IPS-NIHi11 (cell line): ENCODE data around the gene CAPN5.
A peak's percentile ranks its signal among the peaks of the same experiment; 100 is the strongest.
"Not testable (repeated sequence)": the region's sequence is repeated elsewhere in the genome, so short reads cannot be mapped to it uniquely, and the experiment has no call there.

ENCODE experiments used
- DNase-seq: peaks from one replicate; pipeline ENCODE4 v3.0.0; 2012; ENCODE audit warnings: mixed read lengths, low spot score

Gene CAPN5

DNA sequence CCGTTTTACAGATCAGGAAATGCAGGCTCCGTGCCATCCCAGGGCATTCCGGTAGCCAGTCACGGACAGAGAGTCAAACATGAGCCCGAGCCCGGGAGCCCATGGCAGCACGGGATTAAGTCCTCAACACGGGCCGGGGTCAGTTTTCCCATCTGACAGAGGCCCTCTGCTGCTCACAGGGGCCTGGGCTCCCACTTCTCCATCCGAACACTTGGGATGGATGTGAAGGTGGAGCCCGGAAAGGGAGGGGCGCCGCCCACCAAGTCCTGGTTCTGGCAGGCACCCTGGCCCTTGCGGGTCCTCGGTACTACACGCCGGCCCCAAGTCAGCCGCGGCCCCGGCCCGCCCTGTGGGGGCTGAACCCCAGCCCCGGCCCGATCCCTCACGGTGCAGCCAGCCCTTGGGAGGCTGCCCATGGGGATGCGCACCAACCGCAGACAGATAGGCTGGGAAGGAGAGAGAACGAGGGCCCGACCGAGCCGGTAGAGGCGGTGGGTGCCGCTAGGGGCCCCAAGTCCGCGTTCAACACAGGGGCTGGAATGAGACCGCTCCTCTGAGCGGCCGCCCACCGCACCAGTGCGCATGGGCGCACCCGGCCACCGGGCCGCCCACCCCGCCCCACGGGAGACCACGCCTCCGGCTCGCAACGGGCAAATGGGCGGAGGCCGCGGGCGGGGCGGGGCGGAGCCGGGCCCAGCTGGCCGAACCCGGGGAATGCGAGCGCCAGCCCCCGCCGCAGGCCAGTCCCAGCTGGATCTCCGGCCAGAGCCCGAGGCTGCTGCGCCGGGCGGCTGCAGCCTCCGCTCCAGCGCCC lies at the start of gene CAPN5:
TSS of gene CAPN5 (plus strand) at position 743 of the 814 bp plus-strand sequence. CDS start 17,916 bp downstream, outside the sequence.
- peak; percentile 98 for DNase-seq

DNA sequence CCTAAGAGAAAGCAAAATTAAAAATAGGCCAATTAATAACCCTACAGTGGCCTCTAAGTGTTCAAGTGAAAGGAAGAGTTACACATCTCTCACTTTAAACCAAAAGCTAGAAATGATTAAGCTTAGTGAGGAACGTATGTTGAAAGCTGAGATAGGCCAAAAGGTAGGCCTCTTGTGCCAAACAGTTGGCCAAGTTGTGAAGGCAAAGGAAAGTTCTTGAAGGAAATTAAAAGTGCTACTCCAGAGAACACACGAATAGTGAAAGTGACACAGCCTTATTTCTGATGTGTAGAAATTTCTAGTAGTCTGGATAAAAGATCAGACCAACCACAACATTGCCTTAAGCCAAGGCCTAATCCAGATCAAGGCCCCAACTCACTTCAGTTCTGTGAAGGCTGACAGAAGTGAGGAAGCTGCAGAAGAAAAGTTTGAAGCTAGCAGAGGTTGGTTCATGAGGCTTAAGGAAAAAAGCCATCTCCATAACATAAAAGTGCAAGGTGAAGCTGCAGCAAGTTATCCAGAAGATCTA lies 48.3 kb upstream of the CAPN5 start:
- DNase-seq: not testable (repeated sequence)

DNA sequence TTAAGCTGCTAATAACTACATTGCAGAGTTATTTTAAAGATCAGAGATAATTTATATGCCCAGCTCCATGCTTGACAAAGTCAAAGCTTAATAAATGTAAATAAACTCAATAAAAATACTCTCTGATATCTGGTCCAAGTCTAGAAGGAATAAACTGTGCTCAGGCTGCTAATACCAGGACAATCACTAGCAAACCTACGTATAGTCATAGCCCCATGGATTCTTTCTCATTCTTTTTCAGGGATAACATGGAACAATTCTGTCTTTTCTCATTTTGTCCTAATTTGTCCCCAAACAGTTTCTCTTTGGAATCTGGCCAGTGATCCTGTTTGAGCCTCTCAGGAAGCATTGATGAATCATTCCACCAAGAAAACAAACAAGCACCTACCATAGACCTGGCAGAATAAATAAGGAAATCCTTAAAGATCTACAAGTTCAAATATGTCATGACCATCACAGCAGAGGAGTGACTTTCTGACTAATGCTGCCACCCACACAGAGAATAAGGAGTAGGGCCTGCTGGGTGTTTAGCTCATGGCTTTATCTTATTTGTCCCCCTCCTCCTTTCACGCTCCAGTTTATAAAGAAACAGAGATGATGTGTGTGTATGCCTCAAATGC lies 46.7 kb upstream of the CAPN5 start:
- DNase-seq: no peak

DNA sequence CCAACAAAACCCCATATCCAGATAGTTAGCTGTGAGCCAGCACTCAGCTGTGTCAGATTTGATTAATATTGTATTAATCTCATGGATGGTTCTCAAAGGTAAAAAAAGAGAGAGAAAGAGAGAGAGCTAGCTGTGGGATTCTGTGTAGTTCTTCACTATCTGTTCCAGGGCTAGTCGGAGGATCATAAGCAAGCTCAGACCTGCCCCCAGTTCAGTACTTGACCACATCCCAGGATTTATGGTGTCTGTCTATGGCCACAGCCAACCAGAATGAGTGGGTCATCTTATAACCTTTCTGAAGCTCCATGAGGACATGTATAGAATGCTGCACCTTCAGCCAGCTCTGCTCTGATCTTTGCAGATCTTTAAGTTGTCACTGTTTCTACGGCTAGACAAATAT lies 46.0 kb upstream of the CAPN5 start:
- DNase-seq: no peak

DNA sequence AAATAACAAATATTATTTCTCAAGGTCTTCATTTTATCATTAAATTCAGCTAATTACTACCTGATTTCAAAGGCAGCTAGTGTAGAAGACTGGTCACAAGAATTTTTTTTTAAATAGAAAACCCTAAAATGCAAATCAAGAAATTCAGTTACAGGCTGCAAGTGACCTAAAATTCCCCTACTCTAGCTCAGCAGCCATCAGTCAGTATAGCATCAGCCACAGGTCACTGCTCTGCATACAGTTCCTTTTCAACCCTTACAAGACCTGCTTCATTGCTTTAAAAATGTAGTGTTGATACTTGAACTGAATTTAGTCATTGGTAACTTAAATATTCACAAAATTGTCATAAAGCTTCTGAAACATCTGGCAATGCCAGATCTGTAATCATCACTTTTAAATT lies 42.0 kb upstream of the CAPN5 start:
- no peak for DNase-seq

DNA sequence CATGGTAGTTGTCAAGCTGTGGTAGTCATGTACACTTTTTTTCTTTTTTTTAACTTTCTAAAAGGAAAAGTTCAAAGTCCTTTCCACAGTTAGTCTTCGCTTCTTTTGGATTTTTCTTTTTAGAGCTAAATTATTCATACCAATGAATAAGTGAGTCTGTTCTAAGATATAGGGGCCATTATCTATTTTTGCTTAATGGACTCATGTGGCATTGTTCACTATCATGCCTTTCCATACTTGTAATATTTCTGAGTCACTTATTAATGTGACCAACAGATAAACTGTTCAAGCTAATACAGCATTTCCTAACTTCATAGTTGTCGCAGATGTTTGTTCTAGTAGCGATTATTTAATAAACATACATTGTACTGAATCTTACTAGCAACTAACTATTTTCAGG lies 40.5 kb upstream of the CAPN5 start:
- DNase-seq: no peak

DNA sequence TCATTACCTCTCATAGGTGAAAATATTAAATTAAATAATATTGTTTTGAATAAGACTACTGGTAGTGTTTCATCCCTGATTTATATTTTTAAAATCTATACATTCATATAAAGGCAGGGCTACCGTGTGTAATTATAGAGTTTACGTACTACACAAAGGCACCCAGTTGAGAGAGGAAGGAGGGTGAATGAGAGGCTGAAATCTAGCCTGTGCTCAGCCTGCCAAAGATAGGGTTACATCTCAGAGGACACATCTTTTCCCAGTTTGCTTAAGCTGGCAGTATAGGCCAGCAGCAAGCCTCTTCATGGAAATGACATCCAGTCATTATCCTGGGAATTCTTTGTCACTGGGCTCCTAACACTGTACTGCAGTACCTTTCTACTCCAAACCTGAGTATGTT lies 40.0 kb upstream of the CAPN5 start:
- DNase-seq: no peak

DNA sequence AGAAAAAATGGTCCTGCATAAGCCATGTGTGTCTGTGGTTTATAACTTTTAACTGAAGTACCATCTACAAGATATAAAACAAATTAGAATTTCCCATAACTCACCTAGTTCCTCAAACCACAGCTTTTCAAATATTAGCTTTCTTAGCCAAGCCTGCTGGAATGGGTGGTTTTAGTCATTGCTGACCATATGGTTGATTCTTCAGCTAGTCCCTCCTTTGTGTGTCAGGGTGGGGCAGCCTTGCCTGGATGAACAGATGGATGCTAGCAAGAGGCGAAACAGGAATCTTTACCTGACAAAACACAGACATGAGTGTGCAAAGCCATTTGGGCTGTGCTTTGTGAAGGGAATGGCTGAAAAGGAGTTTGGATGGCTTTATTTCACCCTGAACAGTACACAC lies 39.5 kb upstream of the CAPN5 start:
- DNase-seq: no peak

DNA sequence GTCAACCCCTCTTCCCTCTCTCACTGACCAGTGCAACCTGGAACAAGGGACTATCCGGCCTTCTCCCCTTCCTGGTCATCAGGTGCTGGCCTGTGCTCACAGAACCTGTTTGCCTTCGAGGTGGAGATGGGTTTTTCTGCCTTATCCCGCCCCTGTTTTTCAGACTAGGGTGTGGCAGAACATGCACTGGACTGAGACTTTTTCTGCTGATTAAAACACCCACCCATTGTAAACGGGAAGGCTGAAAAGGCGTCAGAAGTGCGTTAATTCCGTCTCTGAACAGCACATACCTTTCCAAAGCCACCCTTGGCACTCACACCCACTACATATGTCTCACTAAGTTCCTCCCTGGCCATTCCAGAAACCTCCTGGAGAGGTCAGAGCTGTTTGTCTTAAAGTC lies 36.9 kb upstream of the CAPN5 start:
- no peak for DNase-seq

DNA sequence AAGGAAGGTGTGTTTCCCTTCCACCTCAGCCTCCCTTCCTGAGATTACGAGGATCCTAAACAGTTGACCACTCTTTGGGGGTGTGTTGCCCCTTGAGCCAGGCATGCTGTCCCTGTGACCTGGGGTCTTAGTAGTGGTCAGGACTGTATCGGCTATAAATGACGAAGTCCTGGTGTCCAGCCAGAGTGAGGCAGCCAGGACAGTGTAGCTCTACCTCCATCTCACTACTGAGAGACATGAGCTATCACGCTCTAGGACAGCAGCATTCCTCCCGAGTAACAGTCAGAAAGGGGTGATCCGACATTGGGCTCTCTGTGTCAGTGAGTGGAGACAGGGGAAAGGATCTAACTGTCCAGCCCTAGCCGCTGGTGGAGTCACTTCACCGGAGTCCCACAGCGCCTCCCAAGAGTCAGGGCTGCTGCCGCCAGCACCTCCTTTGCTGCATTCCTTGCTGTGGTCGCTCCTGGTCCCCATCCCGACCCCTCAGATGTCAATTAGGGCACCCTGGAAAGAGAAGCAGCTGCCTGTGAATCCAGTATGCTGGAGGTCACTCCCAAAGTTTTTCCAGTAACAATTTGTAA lies 35.8 kb upstream of the CAPN5 start:
- no peak for DNase-seq

DNA sequence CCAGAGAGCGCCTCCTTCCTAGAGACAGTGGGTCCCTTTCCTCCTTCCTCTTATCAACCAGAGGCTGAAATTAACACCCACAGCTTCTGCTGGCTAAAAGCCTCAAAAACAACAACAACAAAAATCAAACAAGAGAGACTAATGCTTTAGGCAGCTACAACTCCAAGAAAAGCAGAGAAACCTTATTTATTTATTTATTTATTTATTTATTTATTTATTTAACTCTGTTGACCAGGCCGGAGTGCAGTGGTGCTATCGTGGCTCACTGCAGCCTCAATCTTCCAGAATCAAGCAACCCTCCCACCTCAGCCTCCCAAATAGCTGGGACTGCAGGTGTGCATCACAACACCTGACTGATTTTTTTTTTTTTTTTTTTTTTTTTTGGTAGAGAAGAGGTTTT lies 35.2 kb upstream of the CAPN5 start:
- DNase-seq: no peak

DNA sequence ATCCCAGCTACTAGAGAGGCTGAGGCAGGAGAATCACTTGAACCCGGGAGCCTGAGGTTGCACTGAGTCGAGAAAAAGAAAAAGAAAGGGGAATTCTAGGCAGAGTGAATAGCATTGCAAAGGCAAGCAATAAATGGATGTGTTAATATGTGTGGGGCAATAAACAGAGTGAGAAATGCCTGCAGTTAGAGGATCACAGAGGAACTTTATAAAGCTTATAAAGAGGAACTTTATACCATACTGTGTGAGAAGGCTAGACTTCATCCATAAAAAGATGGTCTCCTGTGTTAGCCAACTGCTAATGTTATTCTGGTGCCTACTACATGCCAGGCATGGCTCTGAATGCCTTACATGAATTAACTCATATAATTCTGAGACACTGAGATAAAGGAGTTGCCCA lies 31.7 kb upstream of the CAPN5 start:
- no peak for DNase-seq

DNA sequence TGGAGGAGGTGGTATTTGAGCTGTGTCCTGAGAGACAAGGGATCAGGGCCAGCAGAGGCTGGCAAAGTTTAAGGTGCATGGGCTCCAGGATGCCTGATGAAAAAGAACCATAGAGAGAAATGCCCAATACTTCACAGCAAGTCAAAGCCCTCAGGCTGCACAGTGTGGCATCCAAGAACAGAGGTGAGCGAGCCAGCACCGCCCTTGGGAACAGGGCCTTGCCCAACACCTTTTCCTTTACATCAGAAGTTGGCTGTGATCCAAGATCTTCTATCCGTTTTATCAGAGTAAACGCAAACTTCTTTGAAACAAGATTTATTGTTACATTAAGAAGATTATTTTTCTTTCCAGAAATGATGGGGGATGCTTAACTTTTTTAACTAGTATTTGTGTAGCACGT lies 31.2 kb upstream of the CAPN5 start:
- DNase-seq: no peak

DNA sequence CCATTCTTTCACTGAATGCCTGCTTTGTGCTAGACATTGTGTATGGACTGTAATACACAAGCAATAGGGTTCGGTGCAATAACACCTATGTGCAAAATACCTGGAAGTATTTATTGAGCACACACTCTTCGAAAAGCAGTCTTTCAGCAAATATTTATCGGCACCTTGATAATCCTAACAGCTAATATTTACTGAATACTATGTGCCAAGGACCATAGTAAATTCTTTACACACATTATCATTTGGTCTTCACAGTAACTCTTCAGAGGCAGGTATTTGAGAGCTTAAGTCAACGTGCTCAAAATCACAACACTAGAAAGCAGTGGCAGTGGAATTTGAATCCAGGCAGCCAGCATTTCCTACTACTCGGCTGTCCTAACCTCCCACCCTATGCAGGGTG lies 30.4 kb upstream of the CAPN5 start:
- DNase-seq: no peak

DNA sequence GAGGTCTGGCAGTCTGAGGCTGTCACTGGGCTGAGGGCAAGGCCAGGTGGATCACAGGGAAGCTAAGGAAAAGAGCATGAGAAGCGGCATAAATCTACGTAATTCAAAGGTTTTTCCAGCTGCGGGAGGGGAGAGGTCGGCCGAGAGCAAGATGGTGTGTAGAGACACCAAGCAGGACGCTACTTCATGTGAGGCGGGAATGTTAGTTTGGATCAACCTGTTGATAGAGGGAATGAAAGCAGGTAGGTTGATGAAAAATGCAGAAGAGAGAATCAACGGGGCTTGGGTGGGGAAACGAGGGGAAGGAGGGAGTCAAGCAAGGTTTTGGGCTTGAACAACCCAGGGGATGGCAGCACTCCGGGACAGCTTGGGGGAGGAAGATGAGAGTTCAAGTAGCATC lies 29.7 kb upstream of the CAPN5 start:
- DNase-seq: no peak

DNA sequence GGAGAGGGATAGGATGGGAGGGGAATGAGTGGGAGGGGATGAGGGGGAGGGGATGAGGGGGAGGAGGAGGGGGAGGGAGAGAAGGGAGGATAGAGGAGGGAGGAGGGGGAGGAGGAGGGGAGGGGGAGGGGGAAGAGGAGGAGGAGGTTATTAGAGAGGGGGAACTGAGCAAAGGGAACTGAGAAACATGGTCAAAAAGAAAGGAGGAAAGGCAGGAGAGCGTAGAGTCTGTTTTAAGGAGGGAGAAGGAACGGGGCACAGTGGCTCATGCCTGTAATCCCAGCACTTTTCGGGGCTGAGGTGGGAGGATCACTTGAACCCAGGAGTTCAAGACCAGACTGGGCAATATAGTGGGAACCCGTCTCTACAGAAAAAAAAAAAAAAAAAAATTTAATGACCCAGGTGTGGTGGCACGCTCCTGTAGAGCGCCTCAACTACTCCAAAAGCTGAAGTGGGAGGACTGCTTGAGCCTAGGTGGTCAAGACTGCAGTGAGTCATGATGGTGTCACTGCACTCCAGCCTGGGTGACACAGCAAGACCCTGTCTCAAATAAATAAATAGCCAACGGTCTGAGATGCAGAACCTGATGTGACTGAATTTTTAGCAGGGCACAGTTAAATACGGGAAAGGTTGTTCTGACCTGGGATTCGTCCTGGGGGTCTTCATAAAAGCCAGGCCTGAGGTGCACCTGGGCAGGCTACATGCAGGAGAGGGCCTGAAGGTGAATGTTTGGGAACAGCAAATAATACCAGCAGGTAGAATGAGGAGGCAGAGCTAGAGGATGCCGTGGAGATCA lies 28.5 kb upstream of the CAPN5 start:
- DNase-seq: no peak

DNA sequence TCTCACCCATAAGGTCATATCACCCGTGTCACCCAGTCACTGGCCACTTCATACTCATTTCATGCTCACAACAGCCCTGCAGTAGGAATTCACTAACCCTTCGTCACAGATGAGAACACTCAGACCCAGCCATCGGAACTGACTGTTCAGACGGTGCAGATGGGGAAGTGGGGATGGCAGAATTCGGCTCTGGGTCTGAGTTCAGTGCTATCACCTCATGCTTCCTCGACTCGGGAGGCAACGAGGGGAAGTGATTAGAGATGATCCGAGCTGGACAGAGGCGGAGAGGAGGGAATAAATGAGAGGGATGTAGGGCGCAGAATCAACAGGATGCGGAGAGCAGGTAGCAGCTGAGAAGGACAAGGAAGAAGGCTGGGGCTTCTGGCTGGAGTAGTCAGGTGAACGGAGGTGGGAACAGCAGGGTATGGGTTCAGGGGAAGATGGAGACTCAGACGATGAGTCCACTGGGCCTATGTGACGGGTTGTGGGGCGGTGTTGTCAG lies 27.9 kb upstream of the CAPN5 start:
- no peak for DNase-seq

DNA sequence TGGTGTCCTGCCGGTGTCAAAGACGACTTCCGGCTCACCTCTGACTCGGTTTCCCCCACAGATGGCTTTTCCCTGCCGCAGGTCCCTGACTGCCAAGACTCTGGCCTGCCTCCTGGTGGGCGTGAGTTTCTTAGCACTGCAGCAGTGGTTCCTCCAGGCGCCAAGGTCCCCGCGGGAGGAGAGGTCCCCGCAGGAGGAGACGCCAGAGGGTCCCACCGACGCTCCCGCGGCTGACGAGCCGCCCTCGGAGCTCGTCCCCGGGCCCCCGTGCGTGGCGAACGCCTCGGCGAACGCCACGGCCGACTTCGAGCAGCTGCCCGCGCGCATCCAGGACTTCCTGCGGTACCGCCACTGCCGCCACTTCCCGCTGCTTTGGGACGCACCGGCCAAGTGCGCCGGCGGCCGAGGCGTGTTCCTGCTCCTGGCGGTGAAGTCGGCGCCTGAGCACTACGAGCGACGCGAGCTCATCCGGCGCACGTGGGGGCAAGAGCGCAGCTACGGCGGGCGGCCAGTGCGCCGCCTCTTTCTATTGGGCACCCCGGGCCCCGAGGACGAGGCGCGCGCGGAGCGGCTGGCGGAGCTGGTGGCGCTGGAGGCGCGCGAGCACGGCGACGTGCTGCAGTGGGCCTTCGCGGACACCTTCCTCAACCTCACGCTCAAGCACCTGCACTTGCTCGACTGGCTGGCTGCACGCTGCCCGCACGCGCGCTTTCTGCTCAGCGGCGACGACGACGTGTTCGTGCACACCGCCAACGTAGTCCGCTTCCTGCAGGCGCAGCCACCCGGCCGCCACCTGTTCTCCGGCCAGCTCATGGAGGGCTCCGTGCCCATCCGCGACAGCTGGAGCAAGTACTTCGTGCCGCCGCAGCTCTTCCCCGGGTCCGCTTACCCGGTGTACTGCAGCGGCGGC lies 27.0 kb upstream of the CAPN5 start:
- DNase-seq: peak; percentile 73

DNA sequence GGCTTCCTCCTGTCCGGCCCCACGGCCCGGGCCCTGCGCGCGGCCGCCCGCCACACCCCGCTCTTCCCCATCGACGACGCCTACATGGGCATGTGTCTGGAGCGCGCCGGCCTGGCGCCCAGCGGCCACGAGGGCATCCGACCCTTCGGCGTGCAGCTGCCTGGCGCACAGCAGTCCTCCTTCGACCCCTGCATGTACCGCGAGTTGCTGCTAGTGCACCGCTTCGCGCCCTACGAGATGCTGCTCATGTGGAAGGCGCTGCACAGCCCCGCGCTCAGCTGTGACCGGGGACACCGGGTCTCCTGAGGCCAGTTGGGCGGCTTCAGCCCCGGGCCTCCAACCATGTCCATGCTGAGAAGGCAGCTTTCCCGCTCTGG lies 26.4 kb upstream of the CAPN5 start:
- no peak for DNase-seq

DNA sequence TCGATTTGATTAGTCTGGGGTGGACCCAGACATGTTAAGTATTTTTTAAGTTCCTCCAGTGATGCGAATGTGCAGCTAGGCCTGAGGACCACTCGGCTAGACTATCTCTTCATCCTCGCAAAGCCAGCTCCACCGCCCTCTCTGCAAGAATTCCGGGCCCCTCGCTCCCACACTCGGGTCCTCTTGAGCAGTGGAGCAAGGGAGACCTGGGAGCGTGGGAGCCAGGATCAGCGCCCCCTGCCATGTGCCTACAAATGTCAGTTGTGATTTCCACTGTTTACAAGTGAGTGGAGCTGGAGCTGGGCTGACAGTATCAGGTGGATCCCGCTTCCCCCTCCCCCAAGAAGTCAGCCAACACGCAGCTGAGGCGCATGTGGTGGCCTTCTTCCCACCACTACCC lies 25.9 kb upstream of the CAPN5 start:
- DNase-seq: no peak

DNA sequence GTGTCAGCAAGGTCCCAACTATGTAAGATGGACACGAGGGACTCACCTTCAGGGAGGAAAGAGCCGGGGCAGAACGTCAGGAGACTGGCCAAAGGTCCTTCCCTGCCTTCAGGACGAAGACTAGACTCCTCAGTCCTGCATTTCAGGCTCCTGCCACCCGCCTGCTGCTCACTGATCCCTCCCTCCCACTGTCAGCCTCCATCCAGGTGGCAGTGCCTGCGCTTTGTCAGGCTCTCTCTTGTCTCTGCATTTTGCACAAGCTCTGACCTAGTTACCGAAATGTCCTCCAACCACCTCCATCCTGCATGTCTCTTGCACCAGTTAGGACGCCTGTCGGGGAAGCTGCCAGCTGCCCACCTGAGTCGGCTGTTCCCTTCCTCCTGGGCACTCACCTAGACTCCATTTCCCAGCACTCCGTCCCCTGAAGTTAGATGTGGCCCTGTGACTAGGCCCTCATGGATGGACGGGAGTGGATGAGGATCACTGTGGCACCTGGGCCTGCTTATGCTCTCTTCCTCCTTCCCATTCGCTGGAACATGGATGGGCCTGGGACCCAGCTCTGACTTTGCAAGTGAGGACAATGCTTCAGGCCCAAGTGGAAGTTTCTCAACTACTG lies 24.6 kb upstream of the CAPN5 start:
- no peak for DNase-seq
